Peyer's patch (tissue), 4 donors: ENCODE measurements around the gene DHPS.

Source experiments
- POLR2A ChIP-seq, 2 donors: fragments of 450-650 bp; IDR thresholded peaks; one replicate each; pipeline ENCODE4 v1.5.1; 2017; ENCODE audit warnings: antibody characterized with exemption in 2 of 2, mild to moderate bottlenecking in 2 of 2, moderate library complexity in 2 of 2
- TF ChIP-seq, protein P1 (sequence below), 6 experiments: fragments of 450-650 bp in 4 of 6; fragments of 200-600 bp in 2 of 6; sonication (generic) in 1 of 6; IDR thresholded peaks; one replicate each; pipeline ENCODE4 v1.5.1; 2017 to 2019; ENCODE audit warnings: antibody characterized with exemption in 6 of 6, mild to moderate bottlenecking in 3 of 6, moderate library complexity in 1 of 6

GRCh38 chr19:12649941-12650340, 31.7 kb downstream of the DHPS start:
- TF ChIP-seq, protein P1, sequence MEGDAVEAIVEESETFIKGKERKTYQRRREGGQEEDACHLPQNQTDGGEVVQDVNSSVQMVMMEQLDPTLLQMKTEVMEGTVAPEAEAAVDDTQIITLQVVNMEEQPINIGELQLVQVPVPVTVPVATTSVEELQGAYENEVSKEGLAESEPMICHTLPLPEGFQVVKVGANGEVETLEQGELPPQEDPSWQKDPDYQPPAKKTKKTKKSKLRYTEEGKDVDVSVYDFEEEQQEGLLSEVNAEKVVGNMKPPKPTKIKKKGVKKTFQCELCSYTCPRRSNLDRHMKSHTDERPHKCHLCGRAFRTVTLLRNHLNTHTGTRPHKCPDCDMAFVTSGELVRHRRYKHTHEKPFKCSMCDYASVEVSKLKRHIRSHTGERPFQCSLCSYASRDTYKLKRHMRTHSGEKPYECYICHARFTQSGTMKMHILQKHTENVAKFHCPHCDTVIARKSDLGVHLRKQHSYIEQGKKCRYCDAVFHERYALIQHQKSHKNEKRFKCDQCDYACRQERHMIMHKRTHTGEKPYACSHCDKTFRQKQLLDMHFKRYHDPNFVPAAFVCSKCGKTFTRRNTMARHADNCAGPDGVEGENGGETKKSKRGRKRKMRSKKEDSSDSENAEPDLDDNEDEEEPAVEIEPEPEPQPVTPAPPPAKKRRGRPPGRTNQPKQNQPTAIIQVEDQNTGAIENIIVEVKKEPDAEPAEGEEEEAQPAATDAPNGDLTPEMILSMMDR (IDR thresholded peaks at IDR 0.05) = no peak
- TF ChIP-seq POLR2A (IDR thresholded peaks at IDR 0.05) = no peak
